Activated naive CD4-positive, alpha-beta T cell treated with anti-CD3 and anti-CD28 coated beads for 36 hours (primary cell): ENCODE data around the gene WRNIP1. TPM values are rescaled to one million over a fixed set of nuclear protein-coding genes. Genes with fewer than 3 reads are reported as not detected.

Source experiments
- CTCF ChIA-PET: fragments of 350-600 bp; sonication (Branson Sonifier 250); formaldehyde crosslinking; loops from one replicate; lab custom pipeline; 2021; ENCODE audit warnings: antibody characterized with exemption; lab: Charles Lee
- DNase-seq: peaks from one replicate; pipeline ENCODE4 v3.0.0-alpha.2; 2020
- H3K27ac Mint-ChIP-seq: one replicate; pipeline ENCODE4 v1.8.0; 2021; ENCODE audit warnings: mild to moderate bottlenecking, mixed read lengths
- H3K27me3 Mint-ChIP-seq: one replicate; pipeline ENCODE4 v1.8.0; 2021; ENCODE audit warnings: low read depth, mixed read lengths
- H3K36me3 Mint-ChIP-seq: one replicate; pipeline ENCODE4 v1.8.0; 2021; ENCODE audit warnings: low read depth, mixed read lengths
- H3K4me1 Mint-ChIP-seq: one replicate; pipeline ENCODE4 v1.8.0; 2021; ENCODE audit warnings: low read depth, mixed read lengths
- H3K4me3 Mint-ChIP-seq: one replicate; pipeline ENCODE4 v1.8.0; 2021; ENCODE audit warnings: mild to moderate bottlenecking, moderate library complexity, mixed read lengths
- H3K9me3 Mint-ChIP-seq: one replicate; pipeline ENCODE4 v1.8.0; 2021; ENCODE audit warnings: mixed read lengths
- intact Hi-C: fragments of 100-400 bp; cut with micrococcal nuclease; formaldehyde crosslinking; loops from one replicate; pipeline ENCODE4 v1.15.1; 2023
- total RNA-seq, 2 experiments: library from RNA; stranded (reverse); gene quantifications; one replicate each; pipeline ENCODE4 v1.2.3, GENCODE V29; 2021

The WRNIP1 gene
- total RNA-seq, 2 experiments from 2014 or later: 19.2 to 21.7 TPM

DNA sequence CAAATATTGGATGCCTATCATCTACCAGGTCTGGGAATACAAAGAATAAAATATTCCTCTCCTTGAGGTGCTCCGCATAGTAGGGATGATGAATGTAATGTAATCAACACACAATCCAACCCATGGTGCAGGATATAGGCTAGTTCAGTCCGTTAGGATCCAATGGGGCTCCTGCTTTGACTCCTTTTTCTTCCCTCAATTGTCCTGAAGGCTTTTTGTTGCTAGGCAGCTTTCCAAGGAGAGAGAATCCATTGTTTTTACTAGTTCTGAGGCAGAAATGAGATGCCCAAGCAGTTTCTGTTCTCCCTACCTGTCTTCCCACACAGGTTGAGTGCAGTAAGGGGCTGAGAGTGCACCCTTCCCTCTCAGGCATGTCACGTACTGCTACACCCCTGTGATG is 12.1 kb downstream of the WRNIP1 start:
- peaks cover 33% of the 10 kb centered on the region for H3K36me3 Mint-ChIP-seq

DNA sequence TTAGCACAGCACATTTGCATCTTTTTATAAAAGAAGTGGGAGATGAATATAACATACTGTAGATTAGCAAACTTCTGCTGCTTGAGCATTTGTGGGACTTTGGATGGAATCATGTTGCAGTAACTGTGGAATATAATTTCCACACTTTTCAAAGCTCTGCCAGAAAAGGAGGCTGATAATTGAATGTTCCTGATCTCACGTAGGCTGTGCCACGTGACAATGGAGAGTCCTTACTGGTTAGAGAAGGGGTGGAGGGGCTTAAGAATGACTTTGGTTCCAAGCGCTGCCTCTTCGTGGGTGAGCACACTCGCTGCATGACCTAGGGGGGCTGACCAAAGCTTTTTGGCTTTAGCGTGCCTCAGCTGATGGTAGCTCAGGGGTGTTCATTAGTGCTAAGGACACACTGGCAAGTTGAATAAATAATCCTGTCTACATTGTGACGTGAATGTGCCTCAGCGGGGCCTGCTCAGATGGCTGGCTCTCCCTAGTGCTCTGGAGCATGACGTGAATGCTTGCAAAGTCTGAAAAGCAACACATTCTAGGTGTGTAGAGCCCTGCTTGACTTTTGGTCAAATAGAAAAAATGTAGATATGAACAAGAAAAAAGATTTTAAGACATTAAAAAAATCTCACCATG is 15.0 kb downstream of the WRNIP1 start:
- CTCF ChIA-PET: no interaction called here
- intact Hi-C loops: no loop called here

More for the DNA sequence above, 12.1 kb downstream of the WRNIP1 start:
- Mint-ChIP-seq H3K9me3 (no peaks in the 10 kb centered on the region), H3K27ac (no peak overlapping the region), H3K4me3 (no peak overlapping the region), H3K4me1 (peaks cover 15% of the 10 kb centered on the region), H3K27me3 (no peaks in the 10 kb centered on the region)
- intact Hi-C loops: no loop called here
- DNase-seq: no peak
- CTCF ChIA-PET: interaction anchor here (1.1 kb wide), 1 partner anchor 14 kb away, joined by 3 read pairs; no protein-coding TSS in a partner anchor

GRCh38 chr6:2781685-2782355 is 16.6 kb downstream of the WRNIP1 start:
- no peak for DNase-seq
- Mint-ChIP-seq H3K36me3 (peaks cover 19% of the 10 kb centered on the region), H3K27me3 (no peaks in the 10 kb centered on the region), H3K9me3 (no peaks in the 10 kb centered on the region), H3K27ac (no peak overlapping the region), H3K4me1 (peaks cover 2% of the 10 kb centered on the region), H3K4me3 (no peak overlapping the region)
- intact Hi-C loops: no loop called here
- CTCF ChIA-PET: interaction anchor here (0.8 to 1.2 kb wide), 4 partner anchors 9 to 117 kb away, joined by 3 read pairs; no protein-coding TSS in a partner anchor

More for the DNA sequence above, 15.0 kb downstream of the WRNIP1 start:
- DNase-seq: no peak
- H3K27me3 Mint-ChIP-seq: no peaks in the 10 kb centered on the region
- no peaks in the 10 kb centered on the region for H3K9me3 Mint-ChIP-seq
- peaks cover 3% of the 10 kb centered on the region for H3K4me1 Mint-ChIP-seq
- H3K27ac Mint-ChIP-seq: no peak overlapping the region
- H3K4me3 Mint-ChIP-seq: no peak overlapping the region
- peaks cover 18% of the 10 kb centered on the region for H3K36me3 Mint-ChIP-seq

GRCh38 chr6:2782356-2782708 is 17.1 kb downstream of the WRNIP1 start:
- Mint-ChIP-seq H3K4me1 (peaks cover 2% of the 10 kb centered on the region), H3K36me3 (peaks cover 21% of the 10 kb centered on the region), H3K27ac (no peak overlapping the region), H3K9me3 (no peaks in the 10 kb centered on the region), H3K27me3 (no peaks in the 10 kb centered on the region), H3K4me3 (no peak overlapping the region)
- CTCF ChIA-PET: interaction anchor here (0.8 to 2.8 kb wide), 5 partner anchors 8 to 33 kb away, joined by 3 to 13 read pairs (median 3); no protein-coding TSS in a partner anchor
- no peak for DNase-seq
- intact Hi-C loops: no loop called here

DNA sequence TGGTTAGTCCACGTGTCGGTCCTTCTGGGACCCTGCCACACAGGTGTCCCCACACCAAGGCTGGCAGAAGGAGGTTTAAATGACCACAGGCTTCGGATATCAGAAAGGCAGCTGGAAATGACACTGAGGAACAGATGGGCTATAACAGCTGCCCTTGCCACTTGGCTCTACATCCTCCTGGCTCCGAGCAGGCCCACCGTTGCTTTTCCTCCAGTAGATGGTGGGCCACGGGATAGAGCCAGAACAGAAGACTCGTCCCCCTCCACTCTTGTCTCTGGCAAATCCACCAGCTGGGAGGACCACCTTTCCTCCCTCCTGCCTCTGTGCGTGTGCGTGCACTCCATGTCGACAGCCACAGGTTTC is 17.6 kb downstream of the WRNIP1 start:
- DNase-seq: no peak
- intact Hi-C loops: no loop called here
- H3K36me3 Mint-ChIP-seq: peaks cover 24% of the 10 kb centered on the region
- CTCF ChIA-PET: interaction anchor here (0.8 to 2.8 kb wide), 6 partner anchors 8 to 33 kb away, joined by 3 to 13 read pairs (median 3); partner anchors contain the start of gene WRNIP1
- no peak overlapping the region for H3K4me3 Mint-ChIP-seq
- no peaks in the 10 kb centered on the region for H3K27me3 Mint-ChIP-seq
- H3K27ac Mint-ChIP-seq: no peak overlapping the region
- H3K9me3 Mint-ChIP-seq: no peaks in the 10 kb centered on the region
- no peaks in the 10 kb centered on the region for H3K4me1 Mint-ChIP-seq

- CTCF ChIA-PET: interaction anchor here (0.8 to 2.8 kb wide), 4 partner anchors 10 to 34 kb away, joined by 3 to 13 read pairs (median 3); partner anchors contain the start of gene WRNIP1
- Mint-ChIP-seq H3K4me1 (no peaks in the 10 kb centered on the region), H3K36me3 (peaks cover 24% of the 10 kb centered on the region), H3K4me3 (no peak overlapping the region), H3K27ac (no peak overlapping the region), H3K27me3 (no peaks in the 10 kb centered on the region), H3K9me3 (no peaks in the 10 kb centered on the region)
- intact Hi-C loops: no loop called here
- no peak for DNase-seq
Measured at GRCh38 chr6:2783188-2783963, 18.2 kb downstream of the WRNIP1 start.

DNA sequence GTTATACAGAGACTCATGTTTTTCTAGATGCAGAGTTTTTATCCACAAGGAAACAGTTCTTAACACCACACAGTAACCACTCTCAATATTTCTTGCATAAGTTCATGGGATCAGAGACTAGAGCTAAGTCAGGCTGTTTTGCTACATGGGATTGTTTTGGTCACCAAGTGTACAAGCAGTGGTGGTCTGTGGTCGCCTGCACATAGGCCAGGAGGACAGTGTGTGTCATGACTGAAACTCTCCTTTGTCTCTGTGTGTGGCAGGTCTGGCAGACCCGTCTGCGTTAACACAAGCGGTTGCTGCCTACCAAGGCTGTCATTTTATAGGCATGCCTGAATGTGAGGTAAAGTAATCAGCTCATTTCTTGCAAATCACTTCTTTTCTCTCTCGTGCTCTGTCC is 18.9 kb downstream of the WRNIP1 start:
- Mint-ChIP-seq H3K36me3 (peaks cover 22% of the 10 kb centered on the region), H3K9me3 (no peaks in the 10 kb centered on the region), H3K27ac (no peak overlapping the region), H3K4me1 (peaks cover 3% of the 10 kb centered on the region), H3K4me3 (no peak overlapping the region), H3K27me3 (no peaks in the 10 kb centered on the region)
- intact Hi-C loops: no loop called here
- CTCF ChIA-PET: interaction anchor here (0.6 to 2.8 kb wide), 2 partner anchors 11 to 88 kb away, joined by 3 to 13 read pairs; no protein-coding TSS in a partner anchor
- DNase-seq: no peak

DNA sequence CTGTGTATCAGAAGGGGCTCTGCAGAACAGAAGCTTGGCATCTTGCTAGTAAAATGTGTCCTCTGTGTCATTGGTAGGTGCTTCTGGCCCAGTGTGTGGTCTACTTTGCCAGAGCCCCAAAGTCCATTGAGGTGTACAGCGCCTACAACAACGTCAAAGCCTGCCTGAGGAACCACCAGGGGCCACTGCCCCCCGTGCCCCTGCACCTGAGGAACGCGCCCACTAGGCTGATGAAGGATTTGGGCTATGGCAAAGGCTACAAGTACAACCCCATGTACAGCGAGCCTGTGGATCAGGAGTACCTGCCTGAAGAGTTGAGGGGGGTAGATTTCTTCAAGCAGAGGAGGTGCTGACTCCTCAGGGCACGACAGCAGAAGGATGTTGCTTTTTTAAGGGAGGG is 19.7 kb downstream of the WRNIP1 start:
- Mint-ChIP-seq H3K4me1 (peaks cover 7% of the 10 kb centered on the region), H3K36me3 (peaks cover 18% of the 10 kb centered on the region), H3K27me3 (no peaks in the 10 kb centered on the region), H3K4me3 (no peak overlapping the region), H3K27ac (no peak overlapping the region), H3K9me3 (no peaks in the 10 kb centered on the region)
- CTCF ChIA-PET: interaction anchor here (0.7 to 2.8 kb wide), 3 partner anchors 12 to 640 kb away, joined by 4 to 13 read pairs (median 5); no protein-coding TSS in a partner anchor
- DNase-seq: no peak
- intact Hi-C loops: no loop called here

DNA sequence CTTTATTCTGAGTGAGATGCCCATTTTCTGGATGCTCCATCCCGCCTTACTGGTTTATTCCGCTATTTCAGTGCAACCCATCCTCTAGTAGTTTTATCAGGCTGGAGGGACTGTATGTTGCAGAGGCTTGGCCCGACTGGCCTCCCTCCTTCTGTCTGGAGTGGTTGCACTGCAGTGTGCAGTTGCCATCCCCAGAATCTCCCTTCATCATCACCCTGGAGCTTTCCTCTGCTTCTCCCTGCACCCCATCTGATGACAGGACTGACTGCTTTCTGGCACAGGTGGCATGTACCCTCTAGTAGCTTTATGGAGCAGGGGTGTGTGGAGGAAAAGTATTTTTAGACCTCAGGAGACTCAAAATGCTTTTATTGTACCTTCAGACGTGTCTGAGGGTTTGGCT is 21.1 kb downstream of the WRNIP1 start:
- Mint-ChIP-seq H3K27ac (no peak overlapping the region), H3K36me3 (peaks cover 12% of the 10 kb centered on the region), H3K27me3 (no peaks in the 10 kb centered on the region), H3K4me1 (peaks cover 11% of the 10 kb centered on the region), H3K4me3 (no peak overlapping the region), H3K9me3 (no peaks in the 10 kb centered on the region)
- intact Hi-C loops: no loop called here
- CTCF ChIA-PET: no interaction called here
- DNase-seq: no peak

DNA sequence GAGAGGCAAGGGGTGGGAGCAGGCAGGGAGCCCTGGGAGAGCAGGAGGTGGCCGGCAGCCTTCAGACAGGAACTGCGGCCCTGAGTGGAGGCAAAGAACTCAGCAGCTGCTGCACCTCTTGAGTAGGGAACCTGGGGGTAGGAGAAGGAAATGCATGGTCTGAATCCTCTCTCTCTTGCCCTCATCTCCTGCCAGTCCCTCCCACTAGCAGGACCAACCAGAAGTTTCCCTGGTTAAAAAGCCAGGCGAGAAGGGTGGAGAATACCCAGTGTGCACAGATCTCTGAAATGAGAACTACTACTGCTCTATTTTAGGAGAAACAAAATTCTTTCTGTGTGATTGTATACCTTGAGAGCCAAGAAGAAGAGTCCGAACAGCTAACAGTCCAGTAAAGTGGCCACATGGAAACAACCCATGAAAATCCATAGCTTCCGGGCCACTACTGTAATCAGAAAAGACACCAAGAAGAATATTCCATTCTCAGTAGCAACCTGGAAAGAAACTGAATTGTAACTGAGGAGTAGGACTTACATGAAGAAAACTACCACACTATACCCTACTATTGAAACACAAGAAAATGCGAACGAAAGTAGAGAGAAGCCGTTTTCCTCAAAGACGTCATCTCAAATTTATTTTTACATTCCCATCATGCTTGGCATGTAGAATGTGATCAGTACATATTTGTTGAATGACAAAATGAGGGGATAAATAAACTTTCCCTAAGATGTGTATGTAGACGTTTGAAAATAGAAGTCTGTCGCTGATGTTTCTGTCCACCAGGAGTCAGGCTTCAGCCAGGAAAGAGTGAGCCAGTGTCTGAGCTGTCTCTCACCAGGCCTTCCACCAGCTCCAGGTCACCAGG is 25.6 kb downstream of the WRNIP1 start:
- DNase-seq: peak; percentile 87
- Mint-ChIP-seq H3K4me1 (peaks cover 39% of the 10 kb centered on the region), H3K27ac (no peak overlapping the region), H3K9me3 (no peaks in the 10 kb centered on the region), H3K4me3 (no peak overlapping the region), H3K36me3 (peaks cover 11% of the 10 kb centered on the region), H3K27me3 (no peaks in the 10 kb centered on the region)
- intact Hi-C loops: loop anchor here (1.0 to 2.0 kb wide), 8 partner anchors 24 to 264 kb away; partner anchors contain the start of gene SERPINB1
- CTCF ChIA-PET: interaction anchor here (0.6 to 2.7 kb wide), 36 partner anchors 8 to 1502 kb away, joined by 3 to 44 read pairs (median 4); partner anchors contain the start of gene SERPINB1

DNA sequence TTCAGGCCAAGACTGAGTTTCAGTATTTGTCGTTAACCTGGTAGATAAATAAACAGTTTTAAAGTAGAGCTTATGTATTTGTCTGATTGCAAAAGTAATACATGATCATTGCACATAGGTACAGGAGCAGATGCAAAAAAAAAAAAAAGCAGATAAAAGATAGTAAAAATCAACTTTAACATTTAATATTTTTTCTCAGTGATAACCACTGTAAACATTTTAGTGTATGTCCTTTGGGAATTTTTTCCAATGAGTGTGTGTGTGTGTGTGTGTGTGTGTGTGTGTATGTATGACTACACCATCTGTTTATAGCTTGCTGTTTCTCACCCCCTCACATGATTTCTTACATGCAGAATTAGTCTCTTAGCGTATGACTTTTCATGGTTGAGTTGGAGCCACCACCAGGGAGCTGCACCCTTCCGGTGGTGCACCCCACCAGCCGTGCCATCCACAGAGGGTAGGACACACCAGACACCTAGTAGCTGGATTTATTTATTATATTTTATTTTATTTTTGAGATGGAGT is 26.3 kb downstream of the WRNIP1 start:
- CTCF ChIA-PET: interaction anchor here (0.6 to 2.7 kb wide), 38 partner anchors 8 to 1501 kb away, joined by 3 to 44 read pairs (median 4); partner anchors contain the start of gene SERPINB1
- H3K36me3 Mint-ChIP-seq: peaks cover 8% of the 10 kb centered on the region
- H3K9me3 Mint-ChIP-seq: no peaks in the 10 kb centered on the region
- DNase-seq: no peak
- no peak overlapping the region for H3K27ac Mint-ChIP-seq
- intact Hi-C loops: loop anchor here (1.0 to 2.0 kb wide), 8 partner anchors 25 to 263 kb away; partner anchors contain the start of gene SERPINB1
- H3K27me3 Mint-ChIP-seq: no peaks in the 10 kb centered on the region
- peaks cover 39% of the 10 kb centered on the region for H3K4me1 Mint-ChIP-seq
- H3K4me3 Mint-ChIP-seq: no peak overlapping the region
